Kidney (tissue), 14 donors: ENCODE results near the gene RPP38. TPM values are rescaled to one million over a fixed set of nuclear protein-coding genes. Genes with fewer than 3 reads are reported as not detected.

Experiments used
- DNase-seq, 5 donors: peaks; one replicate each; pipeline ENCODE4 v3.0.0-alpha.2; 2013 to 2020
- FAIRE-seq: peaks from 2 replicates; lab custom pipeline; 2012; peaks lifted over from hg19 to GRCh38; lab: Jason Lieb, UNC
- H3K27ac ChIP-seq, 2 donors: one replicate each; pipeline ENCODE4 v1.7.0; 2013; ENCODE audit warnings: low read depth in 2 of 2, low read length in 2 of 2, inconsistent platforms in 1 of 2
- H3K27me3 ChIP-seq: one replicate; pipeline ENCODE4 v1.7.1; 2013; ENCODE audit warnings: low read length, inconsistent platforms; ENCODE audit not compliant: control insufficient read depth, insufficient read depth
- H3K36me3 ChIP-seq, 3 donors: one replicate each; pipeline versions ENCODE4 v1.7.0 to v1.7.1; 2013; ENCODE audit warnings: low read length in 3 of 3, control low read depth in 1 of 3, inconsistent platforms in 1 of 3; ENCODE audit not compliant: insufficient read depth in 3 of 3, control insufficient read depth in 2 of 3
- H3K4me1 ChIP-seq, 3 donors: one replicate each; pipeline versions ENCODE4 v1.7.0 to v1.7.1; 2013; ENCODE audit warnings: low read length in 3 of 3, inconsistent platforms in 1 of 3, low read depth in 1 of 3; ENCODE audit not compliant: control insufficient read depth in 2 of 3, insufficient read depth in 2 of 3
- H3K4me3 ChIP-seq, 3 donors: one replicate each; pipeline versions ENCODE4 v1.7.0 to v1.8.1; 2013; ENCODE audit warnings: low read length in 3 of 3, control low read depth in 1 of 3, inconsistent platforms in 1 of 3
- H3K9ac ChIP-seq, 3 donors: one replicate each; pipeline versions ENCODE4 v1.7.0 to v1.7.1; 2013; ENCODE audit warnings: low read length in 3 of 3, control low read depth in 1 of 3, inconsistent platforms in 1 of 3
- H3K9me3 ChIP-seq, 3 donors: one replicate each; pipeline versions ENCODE4 v1.7.0 to v1.7.1; 2013; ENCODE audit warnings: low read length in 3 of 3, control low read depth in 1 of 3, inconsistent platforms in 1 of 3; ENCODE audit not compliant: control insufficient read depth in 2 of 3, insufficient read depth in 1 of 3
- CTCF ChIP-seq: IDR thresholded peaks from 3 replicates; pipeline ENCODE4 v1.5.1; 2012; ENCODE audit warnings: mild to moderate bottlenecking, moderate library complexity, borderline replicate concordance; ENCODE audit not compliant: insufficient read depth; ENCODE audit errors: extremely low read depth
- intact Hi-C: fragments of 100-400 bp; cut with DNase I; formaldehyde crosslinking; loops from one replicate; pipeline ENCODE4 v1.11.1; 2022
- polyA plus RNA-seq: library from polyadenylated mRNA; stranded (reverse); fragments of 350-450 nt; fragmentation: Illumina TruSeq; extraction: RNeasy Lipid Tissue Mini Kit (QIAGEN cat#74804); gene quantifications from one replicate; pipeline ENCODE4 v1.2.3, GENCODE V29; 2014; ENCODE audit warnings: low read depth, low replicate concordance; ENCODE audit not compliant: insufficient read depth
- total RNA-seq: library from RNA; stranded (reverse); fragmentation: NEBNext Ultra II Directional; extraction: Animal tissue kit (Norgen Biotek cat#: 25700); gene quantifications from one replicate; pipeline ENCODE4 v1.2.1, GENCODE V29; 2021
- donor health status: control.
- donor health status: control.
- donor health status: control.
- donor health status: control.
- donor health status: control.
- donor health status: DM: yes; HTN: yes; CAD: no.
- donor health status: Normal renal cell carcinoma (clear cell type).

RPP38 gene
- total and polyA plus RNA-seq, 2 donors from 2014 or later, result 18.1 to 20.1 TPM

- no peak for TF ChIP-seq CTCF
- Histone ChIP-seq H3K4me3 (no peak overlapping the region), H3K27me3 (no peaks in the 10 kb centered on the region), H3K4me1 (no peaks in the 10 kb centered on the region), H3K9me3 (peaks cover 0 to 6% (median 0%) of the 10 kb centered on the region in 3 donors), H3K36me3 (no peaks in the 10 kb centered on the region), H3K27ac (no peak overlapping the region), H3K9ac (no peak overlapping the region)
- intact Hi-C loops, result no loop called here
- FAIRE-seq, result no peak
- DNase-seq, result no peak
Observed at GRCh38 chr10:15150563-15150962, 53.4 kb downstream of the RPP38 start.

GRCh38 chr10:15152556-15152955 is 55.4 kb downstream of the RPP38 start:
- no peaks in the 10 kb centered on the region for H3K36me3 ChIP-seq
- no peak overlapping the region for H3K27ac ChIP-seq
- TF ChIP-seq CTCF, result no peak
- peaks cover 0 to 6% (median 0%) of the 10 kb centered on the region in 3 donors for H3K9me3 ChIP-seq
- no peak overlapping the region for H3K9ac ChIP-seq
- no peak for FAIRE-seq
- no peaks in the 10 kb centered on the region for H3K4me1 ChIP-seq
- H3K27me3 ChIP-seq, result no peaks in the 10 kb centered on the region
- H3K4me3 ChIP-seq, result no peak overlapping the region
- intact Hi-C loops, result no loop called here
- no peak for DNase-seq

Other genes starting within 250 kb of the RPP38 start
- 5.1 TPM for gene SUV39H2, start 218.5 kb upstream of the RPP38 start, total RNA-seq
- 3.8 TPM for gene SUV39H2, start 218.5 kb upstream of the RPP38 start, polyA plus RNA-seq
- 17.0 TPM for gene DCLRE1C, start 143.3 kb upstream of the RPP38 start, total RNA-seq
- gene DCLRE1C, start 143.3 kb upstream of the RPP38 start, polyA plus RNA-seq, result 2.0 TPM
- not detected for gene MEIG1, start 138.0 kb upstream of the RPP38 start, total RNA-seq
- 1.4 TPM for gene MEIG1, start 138.0 kb upstream of the RPP38 start, polyA plus RNA-seq
- gene OLAH, start 53.4 kb upstream of the RPP38 start, total RNA-seq, result 0.50 TPM
- gene OLAH, start 53.4 kb upstream of the RPP38 start, polyA plus RNA-seq, result 0.52 TPM
- gene ACBD7, start 8.6 kb upstream of the RPP38 start, total RNA-seq, result 0.50 TPM
- 0.56 TPM for gene ACBD7, start 8.6 kb upstream of the RPP38 start, polyA plus RNA-seq
- gene NMT2, start 71.3 kb downstream of the RPP38 start, total RNA-seq, result 19.8 TPM
- gene NMT2, start 71.3 kb downstream of the RPP38 start, polyA plus RNA-seq, result 11.7 TPM